PC-9 (cell line): ENCODE results near the gene GABRB2. TPM values are rescaled to one million over a fixed set of nuclear protein-coding genes. Genes with fewer than 3 reads are reported as not detected.

Experiments
- BruUV-seq: library from RNA; stranded (reverse); fragments of 400-500 nt; replicated peaks from 2 replicates; lab custom pipeline; 2021; lab: Mats Ljungman, UMichigan
- CTCF ChIA-PET: fragments of 300-600 bp; sonication (Branson Sonifier 250); formaldehyde crosslinking; loops from one replicate; lab custom pipeline; 2022; ENCODE audit warnings: antibody characterized with exemption; lab: Charles Lee
- POLR2A ChIA-PET: fragments of 300-600 bp; sonication (Branson Sonifier 250); formaldehyde crosslinking; loops from one replicate; lab custom pipeline; 2022; ENCODE audit warnings: antibody characterized with exemption; ENCODE audit not compliant: unreplicated experiment; lab: Charles Lee
- DNase-seq, 2 experiments: peaks; one replicate each; pipeline versions ENCODE4 v3.0.0 to v3.0.0-alpha.2; 2015 to 2022; ENCODE audit warnings: mixed read lengths in 1 of 2
- H2AFZ ChIP-seq: fragments of 200-600 bp; sonication (generic); 2 replicates; pipeline ENCODE4 v1.8.1; 2017; ENCODE audit warnings: antibody characterized with exemption
- H3F3A ChIP-seq: fragments of 200-600 bp; sonication (generic); 2 replicates; pipeline ENCODE4 v1.8.1; 2017; ENCODE audit warnings: antibody characterized with exemption, mild to moderate bottlenecking, low read depth; ENCODE audit not compliant: insufficient read depth
- H3K27ac ChIP-seq: fragments of 200-600 bp; sonication (generic); 2 replicates; pipeline ENCODE4 v1.6.1; 2016; ENCODE audit warnings: mixed run types
- H3K27me3 ChIP-seq: fragments of 200-600 bp; sonication (generic); 2 replicates; pipeline ENCODE4 v1.6.1; 2016; ENCODE audit warnings: low read depth, mixed run types; ENCODE audit not compliant: insufficient read depth
- H3K36me3 ChIP-seq: fragments of 200-600 bp; sonication (generic); 2 replicates; pipeline ENCODE4 v1.6.1; 2016; ENCODE audit warnings: low read depth, mixed run types
- H3K4me1 ChIP-seq: fragments of 200-600 bp; sonication (generic); replicated peaks from 2 replicates; pipeline ENCODE4 v1.6.1; 2016; ENCODE audit warnings: mixed run types; ENCODE audit not compliant: insufficient read depth
- H3K4me2 ChIP-seq: fragments of 200-600 bp; sonication (generic); 2 replicates; pipeline ENCODE4 v1.6.1; 2017; ENCODE audit warnings: mixed run types
- H3K4me3 ChIP-seq: fragments of 200-600 bp; sonication (generic); 2 replicates; pipeline ENCODE4 v1.6.1; 2016; ENCODE audit warnings: mixed run types
- H3K79me2 ChIP-seq: fragments of 200-600 bp; sonication (generic); 2 replicates; pipeline ENCODE4 v1.6.1; 2017; ENCODE audit warnings: low read depth, mixed run types
- H3K9me2 ChIP-seq: fragments of 200-600 bp; sonication (generic); 2 replicates; pipeline ENCODE4 v1.8.1; 2017; ENCODE audit warnings: mild to moderate bottlenecking; ENCODE audit not compliant: insufficient read depth
- H3K9me3 ChIP-seq: fragments of 200-600 bp; sonication (generic); 2 replicates; pipeline ENCODE4 v1.8.1; 2016; ENCODE audit warnings: low read depth; ENCODE audit not compliant: insufficient read depth
- H4K20me1 ChIP-seq: fragments of 200-600 bp; sonication (generic); 2 replicates; pipeline ENCODE4 v1.8.1; 2017; ENCODE audit not compliant: insufficient read depth
- CTCF ChIP-seq: fragments of 200-600 bp; sonication (generic); conservative IDR thresholded peaks from 2 replicates; pipeline ENCODE4 v1.6.1; 2017; ENCODE audit warnings: mixed run types, antibody characterized with exemption, mild to moderate bottlenecking, moderate library complexity
- EZH2 ChIP-seq: fragments of 200-600 bp; sonication (generic); IDR thresholded peaks from 2 replicates; pipeline ENCODE4 v1.8.0; 2017; ENCODE audit warnings: antibody characterized with exemption, low read depth
- intact Hi-C: fragments of 100-400 bp; cut with micrococcal nuclease; formaldehyde crosslinking; loops from one replicate; pipeline ENCODE4 v1.10.0; 2022; ENCODE audit not compliant: unreplicated experiment
- total RNA-seq: library from RNA; stranded (reverse); gene quantifications from 2 replicates; pipeline ENCODE4 v1.2.3, GENCODE V29; 2021

Gene GABRB2
- total RNA-seq, 1 experiment from 2014 or later: not detected

GRCh38 chr5:161278739-161279660, 267.5 kb downstream of the GABRB2 start:
- Histone ChIP-seq H3K9me3 (no peaks in the 10 kb centered on the region), H3F3A (no peaks in the 10 kb centered on the region), H3K27me3 (no peaks in the 10 kb centered on the region), H3K36me3 (no peaks in the 10 kb centered on the region), H2AFZ (no peak overlapping the region), H3K27ac (no peak overlapping the region), H4K20me1 (no peaks in the 10 kb centered on the region), H3K79me2 (no peaks in the 10 kb centered on the region), H3K4me2 (no peak overlapping the region), H3K4me3 (no peak overlapping the region), H3K4me1 (no peaks in the 10 kb centered on the region), H3K9me2 (no peaks in the 10 kb centered on the region)
- intact Hi-C loops: no loop called here
- CTCF ChIA-PET: no interaction called here
- no peak for DNase-seq
- no peak for TF ChIP-seq CTCF
- no peak for TF ChIP-seq EZH2
- BruUV-seq: no TSS peak
- POLR2A ChIA-PET: no interaction called here

DNA sequence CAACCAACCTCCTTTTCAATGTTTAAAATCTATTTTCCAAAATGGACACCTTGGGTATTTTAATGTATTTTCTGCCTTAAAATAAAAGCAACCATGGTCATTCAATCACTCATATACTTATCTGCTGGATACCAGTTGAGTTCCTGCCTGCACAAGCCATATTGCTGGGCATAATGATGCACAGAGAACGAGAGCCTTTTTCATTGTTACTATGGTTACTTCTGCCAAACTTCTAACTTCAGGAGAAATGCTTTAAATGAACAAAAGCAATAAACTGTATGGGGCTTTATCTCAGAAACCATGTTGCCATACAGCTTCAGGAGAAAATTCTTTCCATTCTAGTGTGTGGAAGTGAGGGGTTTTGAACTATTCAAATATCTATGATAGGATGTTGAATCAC, 269.5 kb downstream of the GABRB2 start:
- Histone ChIP-seq H3K27ac (no peak overlapping the region), H3K27me3 (no peaks in the 10 kb centered on the region), H3K9me3 (no peaks in the 10 kb centered on the region), H3F3A (no peaks in the 10 kb centered on the region), H4K20me1 (no peaks in the 10 kb centered on the region), H3K4me3 (no peak overlapping the region), H3K4me1 (no peaks in the 10 kb centered on the region), H3K4me2 (no peak overlapping the region), H3K79me2 (no peaks in the 10 kb centered on the region), H3K36me3 (no peaks in the 10 kb centered on the region), H3K9me2 (no peaks in the 10 kb centered on the region), H2AFZ (no peak overlapping the region)
- DNase-seq: no peak
- intact Hi-C loops: no loop called here
- CTCF ChIA-PET: no interaction called here
- POLR2A ChIA-PET: no interaction called here
- TF ChIP-seq EZH2 (no peak), CTCF (no peak)
- no TSS peak for BruUV-seq

DNA sequence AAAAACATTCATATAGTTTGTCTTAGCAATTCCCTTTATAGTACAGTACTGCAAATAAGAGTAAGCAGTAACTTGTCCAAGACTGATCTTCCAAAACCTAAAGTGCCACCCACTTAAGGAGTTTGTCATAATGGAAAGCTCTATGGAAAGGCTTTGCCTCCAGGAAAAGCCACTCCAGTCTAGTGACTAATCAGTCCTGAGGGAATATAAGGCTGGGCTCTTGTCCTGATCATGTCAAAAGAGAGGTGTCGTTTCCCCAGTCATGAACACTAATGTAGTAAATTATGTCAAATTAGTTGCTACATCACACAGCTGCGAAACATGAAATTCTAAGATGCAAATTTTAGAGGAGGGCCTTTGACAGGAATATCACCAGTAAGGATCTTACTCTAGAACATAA, 271.6 kb downstream of the GABRB2 start:
- Histone ChIP-seq H3K9me2 (no peaks in the 10 kb centered on the region), H3K4me1 (no peaks in the 10 kb centered on the region), H3K27ac (no peak overlapping the region), H3K36me3 (no peaks in the 10 kb centered on the region), H2AFZ (no peak overlapping the region), H3K79me2 (no peaks in the 10 kb centered on the region), H3K27me3 (no peaks in the 10 kb centered on the region), H3K4me3 (no peak overlapping the region), H3K9me3 (no peaks in the 10 kb centered on the region), H4K20me1 (no peaks in the 10 kb centered on the region), H3F3A (no peaks in the 10 kb centered on the region), H3K4me2 (no peak overlapping the region)
- intact Hi-C loops: no loop called here
- no TSS peak for BruUV-seq
- ChIA-PET CTCF (no interaction called here), POLR2A (no interaction called here)
- no peak for DNase-seq
- no peak for TF ChIP-seq EZH2
- no peak for TF ChIP-seq CTCF
